GM18498 (cell line): ENCODE results near the gene ANKRD11.
"Not testable (repeated sequence)": the region's sequence is repeated elsewhere in the genome, so short reads cannot be mapped to it uniquely, and the experiment has no call there.

Experiments used
- ATAC-seq: cut with Tn5 transposase; IDR thresholded peaks from one replicate; pipeline ENCODE4 v1.9.1; 2021; ENCODE audit warnings: mild to moderate bottlenecking, moderate library complexity; ENCODE audit not compliant: unreplicated experiment

ANKRD11 gene

GRCh38 chr16:89388536-89388935, 101.8 kb downstream of the ANKRD11 start:
- ATAC-seq = no peak

- no peak for ATAC-seq
These were observed 103.8 kb downstream of the ANKRD11 start for GRCh38 chr16:89386306-89387185.

GRCh38 chr16:89385712-89386111, 104.6 kb downstream of the ANKRD11 start:
- ATAC-seq = no peak

GRCh38 chr16:89384282-89384681, 106.1 kb downstream of the ANKRD11 start:
- no peak for ATAC-seq

GRCh38 chr16:89383095-89384003, 107.0 kb downstream of the ANKRD11 start:
- no peak for ATAC-seq

GRCh38 chr16:89382555-89382954, 107.8 kb downstream of the ANKRD11 start:
- not testable (repeated sequence) for ATAC-seq

GRCh38 chr16:89381788-89382187, 108.6 kb downstream of the ANKRD11 start:
- ATAC-seq = no peak

- no peak for ATAC-seq
These were observed 109.7 kb downstream of the ANKRD11 start for GRCh38 chr16:89380681-89381080.

- ATAC-seq = no peak
These were observed 111.2 kb downstream of the ANKRD11 start for GRCh38 chr16:89378947-89379771.

- no peak for ATAC-seq
These were observed 112.9 kb downstream of the ANKRD11 start for GRCh38 chr16:89377453-89377848.

GRCh38 chr16:89376812-89377452, 113.4 kb downstream of the ANKRD11 start:
- ATAC-seq = no peak

- no peak for ATAC-seq
These were observed 114.7 kb downstream of the ANKRD11 start for GRCh38 chr16:89375686-89376085.

GRCh38 chr16:89375021-89375420, 115.3 kb downstream of the ANKRD11 start:
- no peak for ATAC-seq

GRCh38 chr16:89374393-89374960, 115.9 kb downstream of the ANKRD11 start:
- ATAC-seq = no peak

- ATAC-seq = no peak
These were observed 116.8 kb downstream of the ANKRD11 start for GRCh38 chr16:89373355-89374110.

GRCh38 chr16:89371968-89372634, 118.3 kb downstream of the ANKRD11 start:
- ATAC-seq = no peak

- ATAC-seq = no peak
These were observed 119.0 kb downstream of the ANKRD11 start for GRCh38 chr16:89371386-89371785.

GRCh38 chr16:89370601-89371000, 119.8 kb downstream of the ANKRD11 start:
- no peak for ATAC-seq

- ATAC-seq = no peak
These were observed 120.3 kb downstream of the ANKRD11 start for GRCh38 chr16:89370081-89370511.
